Right lobe of liver (tissue), 6 donors: ENCODE results near the gene SLC28A3. TPM values are rescaled to one million over a fixed set of nuclear protein-coding genes. Genes with fewer than 3 reads are reported as not detected.

Source experiments
- ATAC-seq, 4 donors: fragments of 200-7000 bp; cut with Tn5 transposase; one replicate each; pipeline ENCODE4 v1.9.1; 2020; ENCODE audit warnings: mild to moderate bottlenecking in 4 of 4, moderate library complexity in 4 of 4
- DNase-seq, 3 donors: peaks; one replicate each; pipeline ENCODE4 v3.0.0-alpha.2; 2020
- H3K27ac ChIP-seq, 3 donors: fragments of 200-600 bp; one replicate each; pipeline ENCODE4 v1.8.0; 2022
- H3K27me3 ChIP-seq, 2 donors: fragments of 200-600 bp; one replicate each; pipeline ENCODE4 v1.8.0; 2022
- H3K36me3 ChIP-seq, 4 donors: fragments of 200-600 bp; sonication (generic) in 1 of 4; one replicate each; pipeline versions ENCODE4 v1.5.1 to v1.8.0; 2017 to 2022; ENCODE audit warnings: control low read depth in 1 of 4
- H3K4me1 ChIP-seq, 4 donors: fragments of 200-600 bp; sonication (generic) in 1 of 4; one replicate each; pipeline versions ENCODE4 v1.5.1 to v1.8.0; 2017 to 2022; ENCODE audit warnings: control low read depth in 1 of 4
- H3K4me3 ChIP-seq, 3 donors: fragments of 200-600 bp; one replicate each; pipeline ENCODE4 v1.8.0; 2022
- H3K9me3 ChIP-seq, 4 donors: fragments of 200-600 bp; sonication (generic) in 1 of 4; one replicate each; pipeline versions ENCODE4 v1.5.1 to v1.8.0; 2017 to 2022; ENCODE audit warnings: control low read depth in 1 of 4
- POLR2A ChIP-seq: fragments of 450-650 bp; IDR thresholded peaks from one replicate; pipeline ENCODE4 v1.6.1; 2017; ENCODE audit warnings: antibody characterized with exemption, mild to moderate bottlenecking
- WGBS: methylation state at CpG from one replicate; pipeline ENCODE4 v1.1.6; 2018; ENCODE audit warnings: low coverage, low lambda C conversion rate; ENCODE audit not compliant: insufficient coverage; ENCODE audit errors: missing lambda C conversion rate; 5-methylcytosine and 5-hydroxymethylcytosine counted together
- intact Hi-C, 2 donors: fragments of 100-400 bp; cut with DNase I; formaldehyde crosslinking; loops; one replicate each; pipeline versions ENCODE4 v1.11.2 to v1.14.1; 2022
- total RNA-seq, 6 experiments: library from RNA; depleted of rRNA in 2 of 6; stranded (reverse); fragments of >200 nt in 2 of 6; fragmentation: NEBNext Ultra II Directional in 3 of 6; extraction: Animal tissue kit (Norgen Biotek cat#: 25700) in 3 of 6; gene quantifications; one replicate each; pipeline versions ENCODE4 v1.1.0 to v1.2.4, GENCODE V29; 2016 to 2023
- TF ChIP-seq, protein P1 (sequence below), 4 donors: fragments of 200-600 bp in 3 of 4; fragments of 450-650 bp in 1 of 4; IDR thresholded peaks; one replicate each; pipeline versions ENCODE4 v1.5.1 to v1.8.0; 2016 to 2022; ENCODE audit warnings: antibody characterized with exemption in 4 of 4, mild to moderate bottlenecking in 2 of 4
- donor health status: DM: no; HTN: yes; CAD: no.
- donor health status: DM: no; HTN: no; CAD: no.
- donor health status: DM: no; HTN: no; CAD: no.
- donor health status: DM: no; HTN: yes; CAD: no.
- donor health status: DM: no; HTN: yes; CAD: no.

The SLC28A3 gene
- total RNA-seq, 6 experiments from 2014 or later, result 0.07 to 0.16 (median 0.12) TPM

DNA sequence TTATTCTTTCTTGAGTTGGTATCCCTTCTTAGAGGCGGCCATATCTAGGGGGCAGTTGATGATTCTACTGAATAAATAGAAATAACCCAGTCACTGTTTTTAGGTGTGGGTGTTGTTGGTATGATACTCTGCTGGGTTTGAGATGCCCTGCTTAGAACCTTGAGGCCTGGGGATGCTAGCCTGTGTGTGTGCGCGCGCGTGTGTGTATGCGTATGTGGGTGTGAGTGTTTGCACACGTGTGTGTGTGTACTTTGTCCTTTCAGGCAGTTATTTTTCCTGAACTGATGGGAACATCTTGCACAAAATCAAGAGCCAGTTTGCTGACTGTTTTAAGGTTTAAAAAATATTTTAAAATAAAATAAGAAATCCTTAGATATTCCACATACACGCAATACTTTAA is 3.3 kb downstream of the SLC28A3 start:
- intact Hi-C loops, result no loop called here
- no peak for DNase-seq
- Histone ChIP-seq H3K27me3 (no peaks in the 10 kb centered on the region), H3K27ac (no peak overlapping the region), H3K4me3 (no peak overlapping the region), H3K9me3 (no peaks in the 10 kb centered on the region), H3K36me3 (no peaks in the 10 kb centered on the region), H3K4me1 (no peaks in the 10 kb centered on the region)
- no peak for TF ChIP-seq POLR2A
- TF ChIP-seq, protein P1, sequence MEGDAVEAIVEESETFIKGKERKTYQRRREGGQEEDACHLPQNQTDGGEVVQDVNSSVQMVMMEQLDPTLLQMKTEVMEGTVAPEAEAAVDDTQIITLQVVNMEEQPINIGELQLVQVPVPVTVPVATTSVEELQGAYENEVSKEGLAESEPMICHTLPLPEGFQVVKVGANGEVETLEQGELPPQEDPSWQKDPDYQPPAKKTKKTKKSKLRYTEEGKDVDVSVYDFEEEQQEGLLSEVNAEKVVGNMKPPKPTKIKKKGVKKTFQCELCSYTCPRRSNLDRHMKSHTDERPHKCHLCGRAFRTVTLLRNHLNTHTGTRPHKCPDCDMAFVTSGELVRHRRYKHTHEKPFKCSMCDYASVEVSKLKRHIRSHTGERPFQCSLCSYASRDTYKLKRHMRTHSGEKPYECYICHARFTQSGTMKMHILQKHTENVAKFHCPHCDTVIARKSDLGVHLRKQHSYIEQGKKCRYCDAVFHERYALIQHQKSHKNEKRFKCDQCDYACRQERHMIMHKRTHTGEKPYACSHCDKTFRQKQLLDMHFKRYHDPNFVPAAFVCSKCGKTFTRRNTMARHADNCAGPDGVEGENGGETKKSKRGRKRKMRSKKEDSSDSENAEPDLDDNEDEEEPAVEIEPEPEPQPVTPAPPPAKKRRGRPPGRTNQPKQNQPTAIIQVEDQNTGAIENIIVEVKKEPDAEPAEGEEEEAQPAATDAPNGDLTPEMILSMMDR (IDR thresholded peaks at IDR 0.05), result no peak
- 89% methylated on average over 8 of the region's 8 CpGs for WGBS
- no peak for ATAC-seq

DNA sequence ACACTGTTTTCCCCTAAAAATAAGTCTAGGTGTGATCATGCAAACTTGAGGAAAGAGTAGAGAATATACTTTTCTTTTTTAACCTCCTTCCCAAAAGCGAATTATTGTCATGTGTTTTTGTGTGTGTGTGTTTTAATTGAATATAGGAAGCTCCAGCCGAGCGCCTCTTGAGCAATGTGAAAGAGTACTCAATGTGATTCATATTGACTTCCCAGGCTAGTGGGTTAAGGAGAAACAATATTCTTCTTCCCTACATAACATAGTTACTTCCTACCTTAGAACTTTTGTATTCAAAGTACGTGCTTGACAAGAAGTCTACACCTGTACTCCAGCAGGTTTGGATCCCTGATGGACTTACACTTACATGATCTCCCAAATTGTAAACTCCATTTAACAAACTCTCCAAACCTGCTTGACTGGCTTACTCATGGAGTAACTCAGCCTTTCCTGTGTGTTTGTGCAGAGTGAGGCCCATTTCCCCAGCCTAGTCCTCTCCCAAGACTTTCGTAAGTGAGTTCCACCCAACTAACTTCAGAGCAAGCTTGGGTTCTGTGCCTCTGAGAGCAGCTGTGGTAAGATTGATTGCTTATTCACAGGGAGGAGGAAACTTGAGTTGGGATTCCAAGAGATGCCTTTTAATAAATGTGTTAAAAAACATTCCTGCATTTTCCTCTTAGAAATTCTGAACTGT is 9.3 kb downstream of the SLC28A3 start:
- ATAC-seq, result no peak

DNA sequence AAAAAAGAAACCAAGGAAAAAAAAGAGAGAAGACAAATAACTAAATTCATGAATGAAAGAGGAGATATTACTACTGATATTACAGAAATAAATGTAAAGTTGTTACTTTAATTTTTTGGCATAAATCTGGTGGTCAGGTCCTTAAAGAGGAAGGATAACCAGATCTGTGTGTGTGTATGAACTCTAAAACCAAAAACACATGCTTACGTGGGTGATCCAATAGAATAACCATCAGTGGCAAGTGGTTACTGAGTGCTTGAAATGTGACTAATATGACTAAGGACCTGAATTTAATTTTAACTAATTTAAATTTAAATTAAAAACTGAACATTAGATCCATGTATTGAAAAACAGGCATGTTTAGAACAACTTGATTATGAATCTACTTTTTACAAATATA is 10.3 kb downstream of the SLC28A3 start:
- no peak overlapping the region for H3K27ac ChIP-seq
- H3K27me3 ChIP-seq, result no peaks in the 10 kb centered on the region
- 65% methylated on average over 1 of the region's 1 CpG for WGBS
- DNase-seq (no peak), ATAC-seq (no peak)
- intact Hi-C loops, result no loop called here
- no peaks in the 10 kb centered on the region for H3K4me1 ChIP-seq
- no peak overlapping the region for H3K4me3 ChIP-seq
- TF ChIP-seq POLR2A, result no peak
- TF ChIP-seq, protein P1 (IDR thresholded peaks at IDR 0.05), result no peak
- no peaks in the 10 kb centered on the region for H3K9me3 ChIP-seq
- H3K36me3 ChIP-seq, result no peaks in the 10 kb centered on the region

More for the DNA sequence above, 9.3 kb downstream of the SLC28A3 start:
- TF ChIP-seq, protein P1 (IDR thresholded peaks at IDR 0.05), result no peak
- no peak for TF ChIP-seq POLR2A
- Histone ChIP-seq H3K27ac (no peak overlapping the region), H3K4me3 (no peak overlapping the region), H3K27me3 (no peaks in the 10 kb centered on the region), H3K4me1 (no peaks in the 10 kb centered on the region), H3K36me3 (no peaks in the 10 kb centered on the region), H3K9me3 (no peaks in the 10 kb centered on the region)
- WGBS, result 63% methylated on average over 4 of the region's 5 CpGs
- intact Hi-C loops, result no loop called here
- DNase-seq, result no peak

DNA sequence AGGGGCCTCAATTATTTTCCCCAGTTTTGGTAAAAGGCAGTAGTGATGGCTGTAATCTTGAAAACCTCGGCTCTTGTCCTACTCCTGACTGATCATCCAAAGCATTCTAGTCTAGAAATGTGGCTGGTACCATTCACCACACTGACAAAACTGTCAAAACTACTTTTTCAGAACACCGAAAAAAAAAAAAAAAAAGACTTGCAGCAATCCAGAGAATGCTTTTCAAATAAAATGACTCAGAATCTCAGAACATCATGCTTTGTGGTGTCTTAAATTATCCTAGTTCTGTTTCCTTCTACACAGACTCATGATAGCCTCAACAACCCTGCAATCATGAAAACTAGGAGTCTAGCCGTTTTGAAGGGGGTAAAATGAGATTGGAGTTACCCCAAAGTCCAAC is 13.4 kb downstream of the SLC28A3 start:
- TF ChIP-seq, protein P1 (IDR thresholded peaks at IDR 0.05), result no peak
- TF ChIP-seq POLR2A, result no peak
- Histone ChIP-seq H3K4me1 (no peaks in the 10 kb centered on the region), H3K27ac (no peak overlapping the region), H3K9me3 (no peaks in the 10 kb centered on the region), H3K27me3 (no peaks in the 10 kb centered on the region), H3K36me3 (no peaks in the 10 kb centered on the region), H3K4me3 (no peak overlapping the region)
- intact Hi-C loops, result no loop called here
- DNase-seq (no peak), ATAC-seq (no peak)
- WGBS, result 75% methylated on average over 3 of the region's 3 CpGs
